ENCODE measurements around the gene KYNU.

GRCh38 chr2:142870526-142870925 lies 6.9 kb upstream of the KYNU start:
- TF ChIP-seq CTCF (IDR thresholded peaks at IDR 0.05; ENCODE audit: low read length) (no peak), EZH2 (IDR thresholded peaks at IDR 0.05; ENCODE audit: borderline replicate concordance, low read length) (no peak)
